HEK293 (cell line): ENCODE measurements around the gene SVIL.
"Not testable (repeated sequence)": the region's sequence is repeated elsewhere in the genome, so short reads cannot be mapped to it uniquely, and the experiment has no call there.

Experiments
- CTCF ChIA-PET: fragments of 350-600 bp; formaldehyde crosslinking; extraction: SDS; loops from one replicate; lab custom pipeline; 2021; ENCODE audit warnings: antibody characterized with exemption; lab: Yijun Ruan, JAX
- POLR2A ChIA-PET: fragments of 300-600 bp; formaldehyde crosslinking; extraction: SDS; loops from one replicate; lab custom pipeline; 2020; ENCODE audit warnings: antibody characterized with exemption, inconsistent platforms; lab: Yijun Ruan, JAX
- H3K27ac ChIP-seq: fragments of 200-500 bp; sonication (Bioruptor generic); 2 replicates; pipeline ENCODE4 v1.5.1; 2014; ENCODE audit warnings: low read depth, low read length, control low read depth, inconsistent platforms; ENCODE audit errors: extremely low read depth
- H3K36me3 ChIP-seq, 2 experiments: fragments of 200-500 bp in 1 of 2; sonication (Bioruptor generic) in 1 of 2; 1 replicate in 1 of 2; 2 replicates in 1 of 2; pipeline ENCODE4 v1.5.1; 2014 to 2017; ENCODE audit warnings: inconsistent platforms in 2 of 2, low read length in 2 of 2; ENCODE audit not compliant: control insufficient read depth in 2 of 2, insufficient read depth in 1 of 2
- H3K4me1 ChIP-seq: fragments of 200-500 bp; sonication (Bioruptor generic); 2 replicates; pipeline ENCODE4 v1.5.1; 2014; ENCODE audit warnings: mild to moderate bottlenecking, low read length, inconsistent platforms; ENCODE audit not compliant: control insufficient read depth, insufficient read depth
- H3K4me3 ChIP-seq: 2 replicates; pipeline ENCODE4 v1.5.1; 2011; ENCODE audit warnings: low read depth, mild to moderate bottlenecking, control low read depth, low read length, moderate library complexity
- H3K9me3 ChIP-seq: fragments of 200-500 bp; sonication (Bioruptor generic); 2 replicates; pipeline ENCODE4 v1.5.1; 2014; ENCODE audit warnings: low read depth, low read length, inconsistent platforms; ENCODE audit not compliant: control insufficient read depth, insufficient read depth
- ATF2 ChIP-seq: fragments of 450-650 bp; formaldehyde crosslinking; IDR thresholded peaks from 2 replicates; pipeline ENCODE4 v1.5.1; 2016; ENCODE audit warnings: missing biosample characterization, missing genetic modification characterization, low read depth
- KLF8 ChIP-seq: fragments of 450-650 bp; formaldehyde crosslinking; IDR thresholded peaks from 2 replicates; pipeline ENCODE4 v1.5.1; 2016; ENCODE audit warnings: missing biosample characterization, missing genetic modification characterization
- OSR2 ChIP-seq: fragments of 450-650 bp; formaldehyde crosslinking; IDR thresholded peaks from 2 replicates; pipeline ENCODE4 v1.5.1; 2016; ENCODE audit warnings: missing biosample characterization, missing genetic modification characterization
- PRDM10 ChIP-seq: fragments of 450-650 bp; formaldehyde crosslinking; IDR thresholded peaks from 2 replicates; pipeline ENCODE4 v1.5.1; 2016; ENCODE audit warnings: missing biosample characterization, missing genetic modification characterization
- PRDM6 ChIP-seq: fragments of 450-650 bp; formaldehyde crosslinking; IDR thresholded peaks from 2 replicates; pipeline ENCODE4 v1.5.1; 2017; ENCODE audit warnings: missing biosample characterization, missing genetic modification characterization
- SCRT2 ChIP-seq: fragments of 450-650 bp; formaldehyde crosslinking; IDR thresholded peaks from 2 replicates; pipeline ENCODE4 v1.5.1; 2016; ENCODE audit warnings: missing biosample characterization, missing genetic modification characterization
- ZBTB21 ChIP-seq: fragments of 450-650 bp; formaldehyde crosslinking; IDR thresholded peaks from 2 replicates; pipeline ENCODE4 v1.5.1; 2017; ENCODE audit warnings: missing biosample characterization, missing genetic modification characterization
- ZBTB6 ChIP-seq: fragments of 450-650 bp; formaldehyde crosslinking; IDR thresholded peaks from 2 replicates; pipeline ENCODE4 v1.5.1; 2017; ENCODE audit warnings: missing biosample characterization, missing genetic modification characterization
- ZEB2 ChIP-seq: fragments of 450-650 bp; formaldehyde crosslinking; IDR thresholded peaks from 2 replicates; pipeline ENCODE4 v1.5.1; 2016; ENCODE audit warnings: missing biosample characterization, missing genetic modification characterization
- ZNF146 ChIP-seq: fragments of 450-650 bp; formaldehyde crosslinking; IDR thresholded peaks from 2 replicates; pipeline ENCODE4 v1.5.1; 2016; ENCODE audit warnings: missing biosample characterization, missing genetic modification characterization
- ZNF157 ChIP-seq: fragments of 450-650 bp; formaldehyde crosslinking; IDR thresholded peaks from 2 replicates; pipeline ENCODE4 v1.5.1; 2016; ENCODE audit warnings: missing biosample characterization, missing genetic modification characterization
- ZNF174 ChIP-seq: fragments of 450-650 bp; formaldehyde crosslinking; IDR thresholded peaks from 2 replicates; pipeline ENCODE4 v1.5.0; 2017; ENCODE audit warnings: missing biosample characterization, mild to moderate bottlenecking, missing genetic modification characterization
- ZNF202 ChIP-seq: fragments of 450-650 bp; formaldehyde crosslinking; IDR thresholded peaks from 2 replicates; pipeline ENCODE4 v1.5.1; 2016; ENCODE audit warnings: missing biosample characterization, missing genetic modification characterization, borderline replicate concordance
- ZNF23 ChIP-seq: fragments of 450-650 bp; formaldehyde crosslinking; IDR thresholded peaks from 2 replicates; pipeline ENCODE4 v1.5.1; 2016; ENCODE audit warnings: missing biosample characterization, missing genetic modification characterization, borderline replicate concordance
- ZNF239 ChIP-seq: fragments of 450-650 bp; formaldehyde crosslinking; IDR thresholded peaks from 2 replicates; pipeline ENCODE4 v1.5.1; 2016; ENCODE audit warnings: missing biosample characterization, missing genetic modification characterization
- ZNF391 ChIP-seq: fragments of 450-650 bp; formaldehyde crosslinking; IDR thresholded peaks from 2 replicates; pipeline ENCODE4 v1.5.1; 2016; ENCODE audit warnings: low read depth, missing biosample characterization, missing genetic modification characterization, borderline replicate concordance
- ZNF549 ChIP-seq: fragments of 450-650 bp; IDR thresholded peaks from 2 replicates; pipeline ENCODE4 v1.5.1; 2018; ENCODE audit warnings: missing biosample characterization, missing genetic modification characterization, mild to moderate bottlenecking, inconsistent platforms, moderate library complexity
- ZNF645 ChIP-seq: fragments of 450-650 bp; formaldehyde crosslinking; IDR thresholded peaks from 2 replicates; pipeline ENCODE4; 2016; ENCODE audit warnings: missing biosample characterization, missing genetic modification characterization
- ZNF791 ChIP-seq: fragments of 450-650 bp; formaldehyde crosslinking; IDR thresholded peaks from 2 replicates; pipeline ENCODE4 v1.5.1; 2016; ENCODE audit warnings: missing biosample characterization, missing genetic modification characterization
- ZNF830 ChIP-seq: fragments of 450-650 bp; IDR thresholded peaks from 2 replicates; pipeline ENCODE4 v1.5.0; 2018; ENCODE audit warnings: missing biosample characterization, missing genetic modification characterization, low read depth, mild to moderate bottlenecking, moderate library complexity
- TF ChIP-seq, protein P1 (sequence below): fragments of 450-650 bp; formaldehyde crosslinking; IDR thresholded peaks from 2 replicates; pipeline ENCODE4 v1.5.1; 2016; ENCODE audit warnings: missing biosample characterization, missing genetic modification characterization

The SVIL gene

DNA sequence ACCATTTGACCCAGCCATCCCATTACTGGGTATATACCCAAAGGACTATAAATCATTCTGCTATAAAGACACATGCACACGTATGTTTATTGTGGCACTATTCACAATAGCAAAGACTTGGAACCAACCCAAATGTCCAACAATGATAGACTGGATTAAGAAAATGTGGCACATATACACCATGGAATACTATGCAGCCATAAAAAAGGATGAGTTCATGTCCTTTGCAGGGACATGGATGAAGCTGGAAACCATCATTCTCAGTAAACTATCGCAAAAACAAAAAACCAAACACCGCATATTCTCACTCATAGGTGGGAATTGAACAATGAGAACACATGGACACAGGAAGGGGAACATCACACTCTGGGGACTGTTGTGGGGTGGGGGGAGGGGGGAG is 85.3 kb downstream of the SVIL start:
- peaks cover 13 to 25% of the 10 kb centered on the region in 2 experiments for H3K36me3 ChIP-seq
- POLR2A ChIA-PET, H3K9me3 ChIP-seq, H3K27ac ChIP-seq, H3K4me3 ChIP-seq, H3K4me1 ChIP-seq, CTCF ChIA-PET: not testable (repeated sequence)
- TF ChIP-seq, protein P1, sequence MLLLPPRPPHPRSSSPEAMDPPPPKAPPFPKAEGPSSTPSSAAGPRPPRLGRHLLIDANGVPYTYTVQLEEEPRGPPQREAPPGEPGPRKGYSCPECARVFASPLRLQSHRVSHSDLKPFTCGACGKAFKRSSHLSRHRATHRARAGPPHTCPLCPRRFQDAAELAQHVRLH = peak; percentile 81
- TF ChIP-seq ZNF146 (tag by site-specific recombination) = peak; percentile 99

GRCh38 chr10:29546773-29547313 is 87.9 kb downstream of the SVIL start:
- CTCF ChIA-PET = interaction anchor here (2.4 kb wide), 1 partner anchor 11 kb away, joined by 9 read pairs; no protein-coding TSS in a partner anchor
- Histone ChIP-seq H3K9me3 (no peaks in the 10 kb centered on the region), H3K4me3 (no peak overlapping the region), H3K27ac (no peak overlapping the region), H3K36me3 (peaks cover 0 to 19% of the 10 kb centered on the region in 2 experiments; a peak in 2 of 3 replicates), H3K4me1 (peaks cover 7% of the 10 kb centered on the region; the same call in 1 of the 2 replicates)
- POLR2A ChIA-PET = no interaction called here
- TF ChIP-seq ZNF791 (tag by site-specific recombination) (no peak), PRDM6 (tag by site-specific recombination) (peak; percentile 60), OSR2 (tag by site-specific recombination) (no peak), ZNF645 (tag by site-specific recombination) (no peak), SCRT2 (peak; percentile 61)

DNA sequence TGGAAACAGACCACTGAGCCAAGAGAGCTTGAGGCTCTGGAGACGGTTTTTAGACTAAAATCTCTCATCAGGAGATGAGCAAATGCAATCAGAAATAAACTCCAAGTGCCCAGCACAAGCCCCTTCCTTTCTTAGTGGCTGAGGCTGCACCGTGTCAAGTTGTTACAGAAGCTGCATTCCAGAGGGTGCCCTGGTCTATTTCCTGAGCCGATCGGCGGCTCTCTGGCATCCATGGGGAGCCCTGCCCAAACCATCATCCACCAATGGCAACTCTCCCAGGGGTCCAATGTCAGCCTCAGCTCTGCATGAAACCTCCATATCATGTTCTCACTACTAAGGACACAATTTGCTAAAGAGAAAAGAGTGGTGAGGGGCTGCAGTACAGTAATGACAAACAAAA is 89.6 kb downstream of the SVIL start:
- ChIA-PET CTCF (interaction anchor here (2.4 kb wide), 1 partner anchor 10 kb away, joined by 9 read pairs; no protein-coding TSS in a partner anchor), POLR2A (no interaction called here)
- no peak for TF ChIP-seq PRDM10 (tag by site-specific recombination)
- TF ChIP-seq ZEB2 (tag by site-specific recombination) = no peak
- no peak for TF ChIP-seq ATF2 (tag by site-specific recombination)
- no peak for TF ChIP-seq ZNF391 (tag by site-specific recombination)
- no peak for TF ChIP-seq ZBTB6 (tag by site-specific recombination)
- no peak for TF ChIP-seq ZNF174
- TF ChIP-seq ZNF23 = no peak
- no peak for TF ChIP-seq ZBTB21 (tag by site-specific recombination)
- no peak for TF ChIP-seq ZNF239 (tag by site-specific recombination)
- TF ChIP-seq ZNF157 (tag by site-specific recombination) = no peak
- TF ChIP-seq ZNF202 = no peak
- TF ChIP-seq ZNF830 = no peak
- TF ChIP-seq ZNF549 (tag by site-specific recombination) = no peak
- no peak for TF ChIP-seq KLF8 (tag by site-specific recombination)

More for the DNA sequence above, 89.6 kb downstream of the SVIL start:
- H3K4me3 ChIP-seq = no peak overlapping the region
- H3K4me1 ChIP-seq = peaks cover 7% of the 10 kb centered on the region; the same call in 1 of the 2 replicates
- H3K36me3 ChIP-seq = peaks cover 0 to 2% of the 10 kb centered on the region in 2 experiments; a peak in 2 of 3 replicates
- H3K27ac ChIP-seq = no peak overlapping the region
- no peaks in the 10 kb centered on the region for H3K9me3 ChIP-seq
